ENCODE data around the gene BCDIN3D.
"Not testable (repeated sequence)": the region's sequence is repeated elsewhere in the genome, so short reads cannot be mapped to it uniquely, and the experiment has no call there.

Gene BCDIN3D

DNA sequence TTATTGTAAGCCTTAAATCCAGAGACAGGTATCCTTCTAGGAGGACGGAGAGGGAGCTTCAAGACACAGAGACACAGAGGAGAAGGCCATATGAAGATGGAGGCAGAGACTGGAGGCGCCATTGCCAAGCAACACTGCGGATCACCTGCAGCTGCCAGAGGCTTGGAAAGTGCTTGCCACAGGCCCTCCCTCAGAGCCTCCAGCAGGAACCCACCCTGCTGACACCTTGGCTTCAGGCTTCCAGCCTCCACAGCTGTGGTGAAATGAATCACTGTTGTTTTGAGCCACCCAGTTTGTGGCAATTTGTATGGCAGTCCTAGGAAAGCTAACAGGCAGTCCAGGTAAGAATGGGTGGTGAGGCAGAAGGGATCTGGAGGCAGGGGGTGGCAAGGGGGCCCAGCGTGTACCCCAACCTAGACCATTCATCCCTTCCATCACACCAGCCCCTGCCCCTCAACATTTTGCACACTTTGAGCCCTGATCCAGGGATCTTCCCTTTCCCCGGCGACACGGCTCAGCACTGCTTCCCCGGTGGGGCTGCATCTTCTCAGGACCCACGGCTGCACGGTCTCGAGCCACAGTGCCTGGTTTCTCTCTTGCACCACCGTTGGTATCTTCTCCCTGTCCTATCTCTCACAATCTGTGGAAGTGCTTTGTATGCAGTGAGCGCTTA lies 22.3 kb upstream of the BCDIN3D start:
- DNase-seq (ENCODE audit: extremely low spot score, insufficient read length, low read depth) (no peak), FAIRE-seq (no peak)

DNA sequence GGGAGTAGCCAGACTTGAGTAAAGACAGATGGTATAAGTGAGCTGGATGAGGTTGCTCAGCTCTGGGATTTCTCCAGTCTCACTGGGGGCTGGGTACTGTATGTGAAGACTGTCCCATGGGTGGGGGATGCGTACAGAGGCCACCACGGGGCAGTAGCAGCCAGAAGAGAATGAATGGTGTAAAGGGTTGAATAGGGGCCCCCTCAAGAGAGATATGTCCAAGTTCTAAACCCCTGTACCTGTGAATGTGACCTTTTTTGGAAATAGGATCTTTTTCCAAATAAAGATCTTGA lies 21.8 kb upstream of the BCDIN3D start:
- FAIRE-seq (no peak), DNase-seq (ENCODE audit: extremely low spot score, insufficient read length, low read depth) (no peak)

DNA sequence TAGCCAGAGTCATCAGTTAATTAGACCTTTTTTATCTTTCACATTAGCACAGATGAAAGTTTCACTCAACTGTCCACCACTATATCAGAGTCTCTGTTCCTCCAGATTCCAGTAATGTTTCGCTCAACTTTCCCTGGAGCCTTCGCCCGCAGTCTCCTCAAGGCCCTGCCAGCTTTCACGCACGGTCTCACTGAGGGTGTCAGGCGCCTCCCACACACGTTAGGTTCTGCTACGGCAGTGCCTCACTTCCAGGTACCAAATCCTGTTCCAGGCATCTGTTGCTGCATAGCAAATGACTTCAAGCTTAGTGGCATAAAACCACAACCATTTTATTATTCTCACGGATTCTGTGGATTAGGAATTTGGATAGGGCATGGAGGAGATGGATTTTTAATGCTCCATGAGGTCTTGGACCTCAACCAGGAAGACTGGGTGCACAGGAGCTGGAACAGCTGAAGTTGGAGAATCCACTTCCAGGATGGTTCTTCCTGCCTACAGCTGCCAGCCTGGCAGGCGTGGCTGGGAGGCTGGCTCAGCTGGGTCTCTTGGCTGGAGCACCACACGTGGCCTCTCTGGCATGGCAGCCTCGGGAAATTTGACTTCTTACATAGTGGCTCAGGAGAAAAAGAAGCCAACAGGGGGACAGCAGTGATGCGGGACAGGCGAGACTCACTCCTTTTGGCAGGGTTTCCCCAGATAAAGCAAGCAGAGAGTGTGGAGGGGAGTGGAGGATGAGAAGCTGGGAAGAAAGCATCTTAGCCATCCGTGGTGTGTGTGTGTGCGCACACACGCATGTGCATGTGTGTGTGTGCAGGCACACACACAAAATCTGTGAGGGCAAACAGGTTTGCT lies 21.3 kb upstream of the BCDIN3D start:
- DNase-seq (ENCODE audit: extremely low spot score, insufficient read length, low read depth) = no peak
- no peak for FAIRE-seq

DNA sequence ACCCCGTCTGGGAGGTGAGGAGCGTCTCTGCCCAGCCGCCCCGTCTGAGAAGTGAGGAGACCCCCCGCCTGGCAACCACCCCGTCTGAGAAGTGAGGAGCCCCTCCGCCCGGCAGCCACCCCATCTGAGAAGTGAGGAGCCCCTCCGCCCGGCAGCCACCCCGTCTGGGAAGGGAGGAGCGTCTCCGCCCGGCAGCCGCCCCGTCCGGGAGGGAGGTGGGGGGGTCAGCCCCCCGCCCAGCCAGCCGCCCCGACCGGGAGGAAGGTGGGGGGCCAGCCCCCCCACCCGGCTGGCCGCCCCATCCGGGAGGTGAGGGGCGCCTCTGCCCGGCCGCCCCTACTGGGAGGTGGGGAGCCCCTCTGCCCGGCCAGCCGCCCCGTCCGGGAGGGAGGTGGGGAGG lies 18.0 kb upstream of the BCDIN3D start:
- FAIRE-seq; DNase-seq (ENCODE audit: extremely low spot score, insufficient read length, low read depth): not testable (repeated sequence)

- not testable (repeated sequence) for FAIRE-seq; DNase-seq (ENCODE audit: extremely low spot score, insufficient read length, low read depth)
These were observed 13.0 kb upstream of the BCDIN3D start for GRCh38 chr12:49855890-49856289.

- FAIRE-seq = no peak
- no peak for DNase-seq (ENCODE audit: extremely low spot score, insufficient read length, low read depth)
These were observed 12.1 kb upstream of the BCDIN3D start for GRCh38 chr12:49854976-49855375.

GRCh38 chr12:49853671-49854070 lies 10.8 kb upstream of the BCDIN3D start:
- no peak for DNase-seq (ENCODE audit: extremely low spot score, insufficient read length, low read depth)
- FAIRE-seq = no peak

DNA sequence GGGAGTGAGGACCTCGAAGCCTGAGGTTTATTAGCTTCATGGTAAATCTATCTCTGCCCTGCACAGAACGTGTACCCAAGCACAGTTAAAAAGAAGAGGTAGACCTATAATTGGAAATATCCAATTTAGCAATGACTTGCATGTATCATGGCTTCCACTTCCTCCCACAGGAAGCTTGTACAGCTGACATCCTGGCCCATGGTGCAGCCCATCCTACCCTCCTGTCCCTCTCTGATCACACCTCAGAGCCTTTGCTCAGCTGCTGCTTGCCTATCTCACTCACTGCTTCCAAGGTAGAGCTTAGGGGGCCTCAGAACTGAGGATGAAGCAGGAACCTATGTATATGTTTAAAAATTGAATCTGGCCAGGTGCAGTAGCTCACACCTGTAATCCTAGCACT lies 4.3 kb upstream of the BCDIN3D start:
- no peak for DNase-seq (ENCODE audit: extremely low spot score, insufficient read length, low read depth)
- FAIRE-seq = no peak

DNA sequence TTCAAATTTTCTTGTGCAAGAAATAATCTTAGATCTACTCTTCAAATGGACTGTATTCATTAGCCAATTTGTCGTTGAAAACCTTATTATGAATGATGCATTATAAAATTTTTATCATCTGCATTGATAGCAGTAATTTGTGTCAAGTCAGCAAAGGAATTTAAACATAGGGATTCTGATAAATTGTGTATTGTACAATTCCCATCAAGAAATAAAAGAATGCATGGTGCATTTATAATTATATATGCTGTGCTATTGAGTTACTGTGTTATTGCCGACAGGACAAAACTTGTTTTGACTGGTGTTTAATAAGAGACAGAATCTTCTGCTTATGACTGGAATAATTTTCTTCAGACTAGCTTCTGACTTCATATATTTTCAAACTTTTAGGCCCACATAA lies 3.1 kb upstream of the BCDIN3D start:
- no peak for FAIRE-seq
- no peak for DNase-seq (ENCODE audit: extremely low spot score, insufficient read length, low read depth)

DNA sequence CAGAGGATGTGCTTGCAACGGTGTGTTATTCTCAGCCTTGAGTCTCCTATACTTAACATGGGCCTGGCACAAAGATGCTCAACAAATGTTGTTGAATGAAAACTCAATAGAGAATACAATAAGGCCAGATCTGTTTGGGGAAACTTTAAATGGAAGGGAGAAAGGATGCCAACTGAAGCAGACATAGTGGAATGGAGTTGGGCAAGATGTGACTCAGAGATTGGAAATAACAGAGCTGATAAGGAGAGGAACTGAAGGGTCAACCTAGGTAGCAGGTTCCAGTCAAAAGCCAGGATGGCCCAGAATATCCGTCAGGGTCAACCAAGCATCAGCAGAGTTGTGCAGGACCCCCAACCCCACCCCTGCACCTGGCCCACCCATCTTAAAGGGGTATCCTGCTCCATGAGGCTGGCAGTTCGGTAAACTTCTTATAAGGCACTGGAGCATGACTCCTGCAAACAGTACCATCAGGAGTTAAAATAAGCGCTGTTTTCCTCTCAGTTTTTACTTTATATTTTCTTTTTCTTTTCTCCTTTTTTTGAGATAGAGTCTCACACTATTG lies 1.1 kb upstream of the BCDIN3D start:
- no peak for FAIRE-seq
- no peak for DNase-seq (ENCODE audit: extremely low spot score, insufficient read length, low read depth)

DNA sequence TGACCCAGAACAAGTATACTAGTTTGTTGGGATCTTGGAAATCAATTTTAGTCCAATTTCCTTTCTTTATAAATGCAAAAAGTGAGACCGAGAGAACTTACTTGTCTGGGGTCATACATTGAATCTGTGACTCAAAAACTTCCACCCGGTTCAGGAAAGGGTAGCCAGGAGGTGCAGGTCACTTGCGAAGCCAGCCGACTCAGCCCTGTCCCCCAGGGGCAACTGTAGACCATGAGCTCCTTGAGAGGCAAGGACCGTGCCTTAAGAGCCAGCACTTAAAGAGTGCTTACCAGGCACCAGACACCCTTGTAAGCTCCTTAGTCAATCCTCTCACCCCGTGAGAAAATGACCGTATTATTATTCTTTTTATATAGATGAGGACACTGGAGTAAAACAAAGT lies 505 bp upstream of the BCDIN3D start:
- no peak for FAIRE-seq

DNA sequence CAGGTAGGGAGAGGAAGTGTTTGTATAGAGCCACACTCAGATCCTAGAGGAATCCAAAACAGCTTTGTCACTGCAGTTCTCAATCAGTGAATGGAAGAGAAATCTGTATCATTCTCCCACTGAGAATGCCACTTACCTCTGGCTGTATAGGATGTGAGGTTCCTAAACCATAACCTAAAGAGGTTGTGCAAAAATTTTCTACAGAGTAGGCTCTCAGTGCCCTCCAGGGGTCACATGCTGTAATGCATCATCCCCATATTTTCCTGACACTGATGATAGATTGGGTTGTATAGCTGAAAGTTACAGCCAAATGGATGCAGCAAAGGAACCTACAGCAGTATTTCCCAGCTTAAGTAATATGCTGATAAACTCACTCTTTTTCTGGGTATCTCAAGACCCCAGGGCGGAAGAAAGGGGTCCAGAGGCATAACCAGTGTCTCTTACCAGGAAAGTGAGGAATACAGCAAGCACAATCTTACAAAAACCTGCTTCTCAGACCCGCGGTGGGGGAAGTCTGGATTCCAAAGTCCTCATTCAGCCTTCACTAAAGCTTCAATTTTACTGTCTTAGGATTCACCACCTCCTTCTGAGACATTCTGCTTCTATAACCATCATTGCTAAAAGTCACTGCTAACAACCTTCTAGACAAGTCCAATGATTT lies 3.8 kb downstream of the BCDIN3D start:
- FAIRE-seq (peak; percentile 71), DNase-seq (ENCODE audit: extremely low spot score, insufficient read length, low read depth) (no peak)

More for the DNA sequence above, 505 bp upstream of the BCDIN3D start:
- no peak for DNase-seq (ENCODE audit: extremely low spot score, insufficient read length, low read depth)

GRCh38 chr12:49832836-49833421 lies 10.0 kb downstream of the BCDIN3D start:
- DNase-seq (ENCODE audit: extremely low spot score, insufficient read length, low read depth) (no peak), FAIRE-seq (no peak)

DNA sequence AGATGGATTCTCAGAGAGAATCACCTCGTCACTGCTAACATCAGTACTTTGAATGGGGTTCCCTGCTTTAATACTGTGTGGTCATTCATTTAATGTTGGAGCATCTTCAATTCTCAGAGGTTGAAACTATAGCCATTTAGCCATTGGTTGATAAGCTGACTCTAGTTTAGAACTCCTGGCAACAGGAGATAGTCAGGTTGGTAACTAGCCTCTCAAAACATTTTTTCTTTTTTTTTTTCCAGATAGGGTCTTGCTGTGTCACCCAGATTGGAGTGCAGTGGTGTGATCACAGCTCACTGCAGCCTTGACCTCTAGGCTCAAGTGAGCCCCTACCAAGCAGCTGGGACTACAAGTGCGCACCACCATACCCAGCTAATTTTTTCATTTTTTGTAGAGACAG lies 11.2 kb downstream of the BCDIN3D start:
- DNase-seq (ENCODE audit: extremely low spot score, insufficient read length, low read depth) (no peak), FAIRE-seq (no peak)

DNA sequence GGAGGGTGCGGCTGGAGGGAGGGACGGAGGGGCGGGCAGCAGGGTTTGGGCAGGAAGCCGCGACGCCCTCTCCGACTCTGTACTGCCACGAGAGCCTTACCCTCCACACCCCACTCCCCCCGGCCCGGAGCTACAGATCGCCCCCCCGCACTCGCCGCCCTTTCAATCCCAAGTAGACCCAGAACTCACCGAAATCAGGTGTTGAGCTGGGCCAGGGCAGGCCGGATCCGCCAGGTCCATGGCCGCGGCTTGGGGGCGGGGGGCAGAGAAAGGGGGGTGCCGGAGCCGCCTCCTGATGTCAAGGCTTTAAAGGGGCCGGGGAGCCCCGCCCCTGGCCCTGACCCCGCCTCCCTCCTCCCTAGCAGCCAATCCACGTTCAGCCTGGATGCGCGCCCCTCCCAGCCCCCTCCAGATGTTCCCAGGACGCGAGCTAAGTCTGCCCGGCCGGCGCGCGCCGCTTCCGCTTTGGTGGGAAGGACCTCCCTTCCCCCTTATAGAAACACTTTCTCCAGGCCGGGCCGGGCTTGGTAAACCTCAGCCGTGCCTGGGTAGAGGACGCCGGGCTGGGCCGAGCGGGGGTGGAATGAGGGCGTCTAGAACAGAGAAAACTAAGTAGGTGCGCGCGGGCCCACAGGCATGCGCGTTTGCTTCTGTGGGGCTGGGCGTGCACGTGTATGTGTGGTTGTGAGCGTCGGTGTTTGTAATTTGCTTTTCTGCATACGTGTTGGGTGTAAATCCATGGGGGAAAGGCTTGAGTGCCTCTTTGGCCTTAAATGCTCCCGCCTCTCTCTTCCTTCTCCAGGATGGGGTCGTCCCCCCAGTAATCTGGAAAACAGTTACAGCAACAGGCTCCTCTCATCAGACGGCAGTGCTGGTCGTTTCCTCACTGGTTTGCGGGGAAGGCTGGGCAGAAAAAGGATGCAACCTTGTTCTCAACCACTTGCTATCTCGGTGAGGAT lies 14.5 kb downstream of the BCDIN3D start, which contains the start of gene NCKAP5L:
Gene NCKAP5L (minus strand): TSS at position 281 of the 959 bp plus-strand sequence. CDS start 24,369 bp downstream, outside the sequence.
- FAIRE-seq (peak; percentile 98), DNase-seq (ENCODE audit: extremely low spot score, insufficient read length, low read depth) (peak; percentile 97)

GRCh38 chr12:49827401-49828099 lies 15.4 kb downstream of the BCDIN3D start:
- DNase-seq (ENCODE audit: extremely low spot score, insufficient read length, low read depth) (no peak), FAIRE-seq (peak; percentile 5)

DNA sequence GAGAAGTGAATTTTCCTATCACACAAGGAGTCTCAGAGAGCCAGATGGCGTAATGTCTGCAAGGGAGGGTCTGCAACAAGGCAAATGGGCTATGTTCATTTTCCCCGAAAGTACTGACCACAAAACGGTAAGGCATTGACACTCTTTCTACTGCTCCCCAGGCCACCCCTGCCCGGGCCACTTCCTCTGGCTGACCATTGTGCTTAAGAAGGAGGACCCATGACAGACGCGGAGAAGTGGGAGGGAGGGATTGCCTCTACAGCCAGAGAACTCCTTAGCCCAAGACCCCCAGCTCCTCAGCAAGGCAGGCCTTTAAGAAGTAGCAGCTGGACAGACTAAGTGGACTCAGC lies 15.9 kb downstream of the BCDIN3D start:
- FAIRE-seq (no peak), DNase-seq (ENCODE audit: extremely low spot score, insufficient read length, low read depth) (no peak)

- FAIRE-seq = no peak
These were observed 16.9 kb downstream of the BCDIN3D start for GRCh38 chr12:49825971-49826421.

More at GRCh38 chr12:49825971-49826421, 16.9 kb downstream of the BCDIN3D start:
- no peak for DNase-seq (ENCODE audit: extremely low spot score, insufficient read length, low read depth)
